NB4 (cell line): ENCODE results near the gene ATP2B1.

Experiments
- CTCF ChIP-seq: IDR thresholded peaks from one replicate; pipeline ENCODE4 v1.5.1; 2012; ENCODE audit warnings: low read depth, low read length
- TF ChIP-seq, protein P1 (sequence below): IDR thresholded peaks from 2 replicates; pipeline ENCODE4 v1.6.1; 2011; ENCODE audit warnings: low read depth, low read length

DNA sequence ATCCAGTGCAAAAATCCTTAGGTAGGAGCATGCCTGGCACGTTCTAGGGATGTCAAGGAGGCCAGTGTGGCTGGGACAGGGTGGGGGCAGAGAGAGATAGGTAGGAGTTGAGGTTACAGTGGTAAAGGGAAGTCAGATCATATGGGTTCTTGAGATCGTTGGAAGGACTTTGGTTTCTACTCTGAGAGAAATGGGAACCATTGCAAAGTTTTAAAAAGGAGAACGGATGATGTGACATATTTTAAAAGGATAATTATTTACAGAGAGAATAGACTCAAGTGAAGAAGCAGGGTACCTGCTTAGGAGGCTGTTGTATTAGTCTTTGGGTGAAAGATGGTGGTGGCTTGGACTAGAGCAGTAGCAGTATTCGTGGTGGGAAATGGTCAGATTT, 47.6 kb upstream of the ATP2B1 start:
- TF ChIP-seq CTCF, result no peak
- TF ChIP-seq, protein P1, sequence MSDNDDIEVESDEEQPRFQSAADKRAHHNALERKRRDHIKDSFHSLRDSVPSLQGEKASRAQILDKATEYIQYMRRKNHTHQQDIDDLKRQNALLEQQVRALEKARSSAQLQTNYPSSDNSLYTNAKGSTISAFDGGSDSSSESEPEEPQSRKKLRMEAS, result no peak
